ENCODE results near the gene KCNE1. TPM values are rescaled to one million over a fixed set of nuclear protein-coding genes. Genes with fewer than 3 reads are reported as not detected.

The KCNE1 gene
- total and polyA plus RNA-seq, 2 experiments from 2014 or later = 0.48 to 1.1 TPM

GRCh38 chr21:34521561-34521960, 9.6 kb upstream of the KCNE1 start:
- H3K4me3 ChIP-seq = no peak overlapping the region
- H2AFZ ChIP-seq = no peak overlapping the region
- H3K4me2 ChIP-seq = peak overlapping the region; percentile 75
- H3K4me1 ChIP-seq (ENCODE audit: insufficient read depth) = peaks cover 35% of the 10 kb centered on the region
- DNase-seq (ENCODE audit: low spot score) = no peak
- 86% methylated on average over 7 of the region's 7 CpGs for WGBS (ENCODE audit: low lambda C conversion rate, missing lambda C conversion rate)
- H3K9me3 ChIP-seq (ENCODE audit: low read depth) = no peaks in the 10 kb centered on the region
- no peaks in the 10 kb centered on the region for H3K36me3 ChIP-seq (replicated peaks; ENCODE audit: insufficient read depth, low read depth)
- no peaks in the 10 kb centered on the region for H4K20me1 ChIP-seq (ENCODE audit: insufficient read depth, poor library complexity, severe bottlenecking)
- no peaks in the 10 kb centered on the region for H3K27me3 ChIP-seq
- H3K27ac ChIP-seq = peak overlapping the region; percentile 96
- no peaks in the 10 kb centered on the region for H3K9me2 ChIP-seq (replicated peaks; ENCODE audit: insufficient read depth)
- TF ChIP-seq EZH2 (IDR thresholded peaks at IDR 0.05; ENCODE audit: borderline replicate concordance) (no peak), EZH2phosphoT487 (IDR thresholded peaks at IDR 0.05; ENCODE audit: low read depth, severe bottlenecking, unreplicated experiment) (no peak), CTCF (IDR thresholded peaks at IDR 0.05; ENCODE audit: poor library complexity) (no peak)
- H3K79me2 ChIP-seq = peaks cover 5% of the 10 kb centered on the region

- TF ChIP-seq EZH2phosphoT487 (IDR thresholded peaks at IDR 0.05; ENCODE audit: low read depth, severe bottlenecking, unreplicated experiment) (no peak), EZH2 (IDR thresholded peaks at IDR 0.05; ENCODE audit: borderline replicate concordance) (no peak), CTCF (IDR thresholded peaks at IDR 0.05; ENCODE audit: poor library complexity) (no peak)
- H3K36me3 ChIP-seq (replicated peaks; ENCODE audit: insufficient read depth, low read depth) = no peaks in the 10 kb centered on the region
- H2AFZ ChIP-seq = no peak overlapping the region
- H4K20me1 ChIP-seq (ENCODE audit: insufficient read depth, poor library complexity, severe bottlenecking) = no peaks in the 10 kb centered on the region
- no peak overlapping the region for H3K4me2 ChIP-seq
- peak overlapping the region; percentile 96 for H3K27ac ChIP-seq
- H3K4me1 ChIP-seq (ENCODE audit: insufficient read depth) = peaks cover 35% of the 10 kb centered on the region
- WGBS (ENCODE audit: low lambda C conversion rate, missing lambda C conversion rate) = 92% methylated on average over 19 of the region's 20 CpGs
- no peaks in the 10 kb centered on the region for H3K9me2 ChIP-seq (replicated peaks; ENCODE audit: insufficient read depth)
- no peaks in the 10 kb centered on the region for H3K9me3 ChIP-seq (ENCODE audit: low read depth)
- peaks cover 4% of the 10 kb centered on the region for H3K79me2 ChIP-seq
- H3K4me3 ChIP-seq = no peak overlapping the region
- H3K27me3 ChIP-seq = no peaks in the 10 kb centered on the region
- DNase-seq (ENCODE audit: low spot score) = no peak
These were observed 8.9 kb upstream of the KCNE1 start for GRCh38 chr21:34520764-34521508.

GRCh38 chr21:34520281-34520680, 8.3 kb upstream of the KCNE1 start:
- Histone ChIP-seq H3K27ac (no peak overlapping the region), H3K27me3 (no peaks in the 10 kb centered on the region), H3K9me3 (ENCODE audit: low read depth) (no peaks in the 10 kb centered on the region), H3K79me2 (no peaks in the 10 kb centered on the region), H3K36me3 (replicated peaks; ENCODE audit: insufficient read depth, low read depth) (no peaks in the 10 kb centered on the region), H3K4me2 (no peak overlapping the region), H4K20me1 (ENCODE audit: insufficient read depth, poor library complexity, severe bottlenecking) (no peaks in the 10 kb centered on the region), H3K4me1 (ENCODE audit: insufficient read depth) (peaks cover 28% of the 10 kb centered on the region), H3K9me2 (replicated peaks; ENCODE audit: insufficient read depth) (no peaks in the 10 kb centered on the region), H3K4me3 (no peak overlapping the region), H2AFZ (no peak overlapping the region)
- 91% methylated on average over 6 of the region's 6 CpGs for WGBS (ENCODE audit: low lambda C conversion rate, missing lambda C conversion rate)
- no peak for TF ChIP-seq EZH2phosphoT487 (IDR thresholded peaks at IDR 0.05; ENCODE audit: low read depth, severe bottlenecking, unreplicated experiment)
- TF ChIP-seq CTCF (IDR thresholded peaks at IDR 0.05; ENCODE audit: poor library complexity) = no peak
- DNase-seq (ENCODE audit: low spot score) = no peak

All from hepatocyte (in vitro differentiated cells).